ENCODE data around the gene ACSL5.

GRCh38 chr10:112397592-112397991 lies 23.7 kb downstream of the ACSL5 start:
- TF ChIP-seq CTCF (conservative IDR thresholded peaks at IDR 0.05; ENCODE audit: low read length) (no peak), EZH2phosphoT487 (IDR thresholded peaks at IDR 0.05; ENCODE audit: borderline replicate concordance, low read depth, low read length) (no peak)

Data from OCI-LY7 (cell line).